HCT116 (cell line): ENCODE data around the gene IL1RL1. TPM values are rescaled to one million over a fixed set of nuclear protein-coding genes. Genes with fewer than 3 reads are reported as not detected.

Source experiments
- ATAC-seq: fragments of 200-7000 bp; cut with Tn5 transposase; 2 replicates; pipeline ENCODE4 v1.9.1; 2020; ENCODE audit warnings: mild to moderate bottlenecking, moderate library complexity
- BruUV-seq: library from RNA; stranded (reverse); fragments of 400-500 nt; replicated peaks from 2 replicates; lab custom pipeline; 2021; lab: Mats Ljungman, UMichigan
- CTCF ChIA-PET: fragments of 300-600 bp; sonication (Branson Sonifier 250); formaldehyde crosslinking; loops from one replicate; lab custom pipeline; 2021; ENCODE audit warnings: antibody characterized with exemption; lab: Charles Lee
- POLR2A ChIA-PET: fragments of 300-600, 350-600 bp; sonication (Branson Sonifier 250); formaldehyde crosslinking; loops from one replicate; lab custom pipeline; 2021; ENCODE audit warnings: antibody characterized with exemption; lab: Charles Lee
- RAD21 ChIA-PET, 2 experiments: fragments of 300-600 bp; sonication (Branson Sonifier 250); formaldehyde crosslinking; loops; one replicate each; lab custom pipeline; 2023; ENCODE audit warnings: low total read pairs in 2 of 2; ENCODE audit not compliant: uncharacterized antibody in 2 of 2, unreplicated experiment in 2 of 2, low non-redundant PET in 1 of 2; lab: Charles Lee
- DNase-seq: peaks from one replicate; pipeline ENCODE4 v3.0.0-alpha.2; 2010; ENCODE audit warnings: low read depth, low spot score
- H2AFZ ChIP-seq: fragments of 200-600 bp; shearing (Covaris generic), sonication (generic); 2 replicates; pipeline ENCODE4 v1.6.1; 2017; ENCODE audit warnings: low read depth, mixed run types, mixed read lengths, antibody characterized with exemption, low read length; ENCODE audit not compliant: poor library complexity, severe bottlenecking
- H3K27ac ChIP-seq: 2 replicates; pipeline ENCODE4 v1.5.1; 2012; ENCODE audit warnings: low read depth, low read length
- H3K27me3 ChIP-seq: fragments of 200-600 bp; sonication (generic); 2 replicates; pipeline ENCODE4 v1.6.1; 2016; ENCODE audit warnings: mixed run types, low read length, mixed read lengths; ENCODE audit not compliant: insufficient read depth
- H3K36me3 ChIP-seq, 2 experiments: fragments of 200-500 bp in 1 of 2; fragments of 200-600 bp in 1 of 2; sonication (Bioruptor generic) in 1 of 2; sonication (generic) in 1 of 2; 2 replicates each; pipeline versions ENCODE4 v1.5.1 to v1.6.1; 2014 to 2016; ENCODE audit warnings: low read length in 2 of 2, inconsistent platforms in 1 of 2, mixed read lengths in 1 of 2, mixed run types in 1 of 2; ENCODE audit not compliant: insufficient read depth in 2 of 2, control insufficient read depth in 1 of 2
- H3K4me1 ChIP-seq, 2 experiments: fragments of 200-600 bp in 1 of 2; sonication (generic) in 1 of 2; 2 replicates each; pipeline versions ENCODE4 v1.5.1 to v1.6.1; 2012 to 2017; ENCODE audit warnings: low read length in 2 of 2, inconsistent platforms in 1 of 2, mild to moderate bottlenecking in 1 of 2, mixed read lengths in 1 of 2, mixed run types in 1 of 2, moderate library complexity in 1 of 2; ENCODE audit not compliant: insufficient read depth in 2 of 2, control insufficient read depth in 1 of 2
- H3K4me2 ChIP-seq: fragments of 200-600 bp; sonication (generic); 2 replicates; pipeline ENCODE4 v1.6.1; 2017; ENCODE audit warnings: mixed run types, low read length, mixed read lengths
- H3K4me3 ChIP-seq, 2 experiments: fragments of 200-600 bp in 1 of 2; sonication (generic) in 1 of 2; replicated peaks in 1 of 2; 2 replicates each; pipeline ENCODE4 v1.5.1; 2011 to 2016; ENCODE audit warnings: low read length in 2 of 2, control low read depth in 1 of 2, low read depth in 1 of 2, mild to moderate bottlenecking in 1 of 2, mixed read lengths in 1 of 2, mixed run types in 1 of 2
- H3K79me2 ChIP-seq: fragments of 200-600 bp; sonication (generic); 2 replicates; pipeline ENCODE4 v1.6.1; 2017; ENCODE audit warnings: mild to moderate bottlenecking, mixed run types, low read length, moderate library complexity, mixed read lengths; ENCODE audit not compliant: insufficient read depth
- H3K9ac ChIP-seq: fragments of 200-600 bp; sonication (generic); 2 replicates; pipeline ENCODE4 v1.6.1; 2016; ENCODE audit warnings: low read length, mixed read lengths
- H3K9me2 ChIP-seq: fragments of 200-600 bp; sonication (generic), shearing (Covaris generic); 2 replicates; pipeline ENCODE4 v1.6.1; 2017; ENCODE audit warnings: mixed run types, mild to moderate bottlenecking, moderate library complexity; ENCODE audit not compliant: insufficient read depth
- H3K9me3 ChIP-seq, 2 experiments: fragments of 200-500 bp in 1 of 2; fragments of 200-600 bp in 1 of 2; sonication (Bioruptor generic) in 1 of 2; sonication (generic) in 1 of 2; 2 replicates each; pipeline ENCODE4 v1.6.1; 2014 to 2017; ENCODE audit warnings: low read length in 2 of 2, mixed read lengths in 2 of 2, inconsistent platforms in 1 of 2, low read depth in 1 of 2, mild to moderate bottlenecking in 1 of 2, mixed run types in 1 of 2, moderate library complexity in 1 of 2; ENCODE audit not compliant: control insufficient read depth in 1 of 2, insufficient read depth in 1 of 2
- H4K20me1 ChIP-seq: fragments of 200-600 bp; sonication (generic), shearing (Covaris generic); 2 replicates; pipeline ENCODE4 v1.6.1; 2017; ENCODE audit warnings: mixed run types, mild to moderate bottlenecking, moderate library complexity; ENCODE audit not compliant: insufficient read depth
- CBX3 ChIP-seq: IDR thresholded peaks from 2 replicates; pipeline ENCODE4 v1.6.1; 2012; ENCODE audit warnings: low read depth
- CEBPB ChIP-seq: IDR thresholded peaks from 2 replicates; pipeline ENCODE4 v1.6.1; 2012; ENCODE audit warnings: low read depth
- EGR1 ChIP-seq: IDR thresholded peaks from 2 replicates; pipeline ENCODE4 v1.6.1; 2012; ENCODE audit warnings: low read depth
- EZH2 ChIP-seq: fragments of 200-600 bp; sonication (generic); IDR thresholded peaks from 2 replicates; pipeline ENCODE4 v1.6.1; 2017; ENCODE audit warnings: antibody characterized with exemption, mixed run types
- EZH2phosphoT487 ChIP-seq: fragments of 200-600 bp; IDR thresholded peaks from 2 replicates; pipeline ENCODE4 v1.6.1; 2018; ENCODE audit warnings: antibody characterized with exemption, borderline replicate concordance
- FOSL1 ChIP-seq: IDR thresholded peaks from 2 replicates; pipeline ENCODE4 v1.6.1; 2012; ENCODE audit warnings: low read depth
- JUND ChIP-seq: IDR thresholded peaks from 2 replicates; pipeline ENCODE4 v1.6.1; 2012
- POLR2AphosphoS5 ChIP-seq: IDR thresholded peaks from 2 replicates; pipeline ENCODE4 v1.6.1; 2011; ENCODE audit warnings: mild to moderate bottlenecking, low read depth, low read length, moderate library complexity
- SIN3A ChIP-seq: IDR thresholded peaks from 2 replicates; pipeline ENCODE4 v1.6.1; 2012; ENCODE audit warnings: low read depth
- SP1 ChIP-seq: IDR thresholded peaks from 2 replicates; pipeline ENCODE4 v1.6.1; 2012; ENCODE audit warnings: low read depth
- ZBTB33 ChIP-seq: IDR thresholded peaks from 2 replicates; pipeline ENCODE4 v1.6.1; 2011; ENCODE audit warnings: mild to moderate bottlenecking, low read length, moderate library complexity; ENCODE audit not compliant: insufficient replicate concordance; ENCODE audit errors: extremely low read depth
- ZFX ChIP-seq: fragments of 450-650 bp; IDR thresholded peaks from 2 replicates; pipeline ENCODE4 v1.6.1; 2017
- intact Hi-C: fragments of 100-400 bp; cut with micrococcal nuclease; formaldehyde crosslinking; loops from 2 replicates; pipeline ENCODE4 v1.10.0; 2022
- total RNA-seq: library from RNA; stranded (reverse); gene quantifications from one replicate; pipeline ENCODE4 v1.2.1, GENCODE V29; 2021; ENCODE audit not compliant: unreplicated experiment
- TF ChIP-seq, protein P1 (sequence below): IDR thresholded peaks from 2 replicates; pipeline ENCODE4 v1.6.1; 2012
- TF ChIP-seq, protein P2 (sequence below): IDR thresholded peaks from 2 replicates; pipeline ENCODE4 v1.6.1; 2012; ENCODE audit warnings: low read depth
- TF ChIP-seq, protein P3 (sequence below), 3 experiments: fragments of 200-600 bp in 1 of 3; sonication (generic) in 1 of 3; IDR thresholded peaks in 2 of 3; conservative IDR thresholded peaks in 1 of 3; 2 replicates each; pipeline ENCODE4 v1.5.1; 2012 to 2017; ENCODE audit warnings: low read depth in 2 of 3, low read length in 2 of 3, antibody characterized with exemption in 1 of 3, borderline replicate concordance in 1 of 3, control low read depth in 1 of 3, mild to moderate bottlenecking in 1 of 3, mixed read lengths in 1 of 3, mixed run types in 1 of 3, moderate library complexity in 1 of 3; ENCODE audit not compliant: insufficient read depth in 1 of 3
- TF ChIP-seq, protein P4 (sequence below): IDR thresholded peaks from 2 replicates; pipeline ENCODE4 v1.6.1; 2012

IL1RL1 gene
- total RNA-seq, 1 experiment from 2014 or later, result not detected

GRCh38 chr2:102387763-102388546 lies 76.6 kb downstream of the IL1RL1 start:
- ChIA-PET RAD21 (no interaction called here), POLR2A (no interaction called here)
- no peaks in the 10 kb centered on the region for H3K9me2 ChIP-seq
- H3K4me2 ChIP-seq, result no peak overlapping the region
- intact Hi-C loops, result no loop called here
- H3K4me1 ChIP-seq, result no peaks in the 10 kb centered on the region
- H3K36me3 ChIP-seq, result no peaks in the 10 kb centered on the region
- no peak overlapping the region for H3K27ac ChIP-seq
- no peaks in the 10 kb centered on the region for H3K79me2 ChIP-seq
- H4K20me1 ChIP-seq, result no peaks in the 10 kb centered on the region; the same call in 1 of the 2 replicates
- H2AFZ ChIP-seq, result no peak overlapping the region
- H3K4me3 ChIP-seq, result no peak overlapping the region
- H3K9me3 ChIP-seq, result peaks cover 6 to 8% of the 10 kb centered on the region in 2 experiments; a peak in 1 of 4 replicates
- no TSS peak for BruUV-seq
- no peak for ATAC-seq
- no peaks in the 10 kb centered on the region for H3K27me3 ChIP-seq
- TF ChIP-seq EGR1, result no peak
- no peak for TF ChIP-seq CBX3
- TF ChIP-seq SP1, result no peak
- no peak for TF ChIP-seq JUND
- TF ChIP-seq ZBTB33, result no peak
- TF ChIP-seq POLR2AphosphoS5, result no peak
- TF ChIP-seq FOSL1, result no peak
- TF ChIP-seq, protein P1, sequence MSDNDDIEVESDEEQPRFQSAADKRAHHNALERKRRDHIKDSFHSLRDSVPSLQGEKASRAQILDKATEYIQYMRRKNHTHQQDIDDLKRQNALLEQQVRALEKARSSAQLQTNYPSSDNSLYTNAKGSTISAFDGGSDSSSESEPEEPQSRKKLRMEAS, result no peak
- TF ChIP-seq ZFX, result no peak
- TF ChIP-seq, protein P2, sequence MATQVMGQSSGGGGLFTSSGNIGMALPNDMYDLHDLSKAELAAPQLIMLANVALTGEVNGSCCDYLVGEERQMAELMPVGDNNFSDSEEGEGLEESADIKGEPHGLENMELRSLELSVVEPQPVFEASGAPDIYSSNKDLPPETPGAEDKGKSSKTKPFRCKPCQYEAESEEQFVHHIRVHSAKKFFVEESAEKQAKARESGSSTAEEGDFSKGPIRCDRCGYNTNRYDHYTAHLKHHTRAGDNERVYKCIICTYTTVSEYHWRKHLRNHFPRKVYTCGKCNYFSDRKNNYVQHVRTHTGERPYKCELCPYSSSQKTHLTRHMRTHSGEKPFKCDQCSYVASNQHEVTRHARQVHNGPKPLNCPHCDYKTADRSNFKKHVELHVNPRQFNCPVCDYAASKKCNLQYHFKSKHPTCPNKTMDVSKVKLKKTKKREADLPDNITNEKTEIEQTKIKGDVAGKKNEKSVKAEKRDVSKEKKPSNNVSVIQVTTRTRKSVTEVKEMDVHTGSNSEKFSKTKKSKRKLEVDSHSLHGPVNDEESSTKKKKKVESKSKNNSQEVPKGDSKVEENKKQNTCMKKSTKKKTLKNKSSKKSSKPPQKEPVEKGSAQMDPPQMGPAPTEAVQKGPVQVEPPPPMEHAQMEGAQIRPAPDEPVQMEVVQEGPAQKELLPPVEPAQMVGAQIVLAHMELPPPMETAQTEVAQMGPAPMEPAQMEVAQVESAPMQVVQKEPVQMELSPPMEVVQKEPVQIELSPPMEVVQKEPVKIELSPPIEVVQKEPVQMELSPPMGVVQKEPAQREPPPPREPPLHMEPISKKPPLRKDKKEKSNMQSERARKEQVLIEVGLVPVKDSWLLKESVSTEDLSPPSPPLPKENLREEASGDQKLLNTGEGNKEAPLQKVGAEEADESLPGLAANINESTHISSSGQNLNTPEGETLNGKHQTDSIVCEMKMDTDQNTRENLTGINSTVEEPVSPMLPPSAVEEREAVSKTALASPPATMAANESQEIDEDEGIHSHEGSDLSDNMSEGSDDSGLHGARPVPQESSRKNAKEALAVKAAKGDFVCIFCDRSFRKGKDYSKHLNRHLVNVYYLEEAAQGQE, result no peak
- TF ChIP-seq, protein P3, sequence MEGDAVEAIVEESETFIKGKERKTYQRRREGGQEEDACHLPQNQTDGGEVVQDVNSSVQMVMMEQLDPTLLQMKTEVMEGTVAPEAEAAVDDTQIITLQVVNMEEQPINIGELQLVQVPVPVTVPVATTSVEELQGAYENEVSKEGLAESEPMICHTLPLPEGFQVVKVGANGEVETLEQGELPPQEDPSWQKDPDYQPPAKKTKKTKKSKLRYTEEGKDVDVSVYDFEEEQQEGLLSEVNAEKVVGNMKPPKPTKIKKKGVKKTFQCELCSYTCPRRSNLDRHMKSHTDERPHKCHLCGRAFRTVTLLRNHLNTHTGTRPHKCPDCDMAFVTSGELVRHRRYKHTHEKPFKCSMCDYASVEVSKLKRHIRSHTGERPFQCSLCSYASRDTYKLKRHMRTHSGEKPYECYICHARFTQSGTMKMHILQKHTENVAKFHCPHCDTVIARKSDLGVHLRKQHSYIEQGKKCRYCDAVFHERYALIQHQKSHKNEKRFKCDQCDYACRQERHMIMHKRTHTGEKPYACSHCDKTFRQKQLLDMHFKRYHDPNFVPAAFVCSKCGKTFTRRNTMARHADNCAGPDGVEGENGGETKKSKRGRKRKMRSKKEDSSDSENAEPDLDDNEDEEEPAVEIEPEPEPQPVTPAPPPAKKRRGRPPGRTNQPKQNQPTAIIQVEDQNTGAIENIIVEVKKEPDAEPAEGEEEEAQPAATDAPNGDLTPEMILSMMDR (IDR thresholded peaks at IDR 0.05 in 2 of 3, conservative IDR thresholded peaks at IDR 0.05 in 1 of 3; ENCODE audit: borderline replicate concordance in 1 of 3, insufficient read depth in 1 of 3, low read depth in 2 of 3, low read length in 2 of 3), result no peak
- TF ChIP-seq EZH2, result no peak
- no peak for TF ChIP-seq EZH2phosphoT487
- TF ChIP-seq SIN3A, result no peak
- TF ChIP-seq, protein P4, sequence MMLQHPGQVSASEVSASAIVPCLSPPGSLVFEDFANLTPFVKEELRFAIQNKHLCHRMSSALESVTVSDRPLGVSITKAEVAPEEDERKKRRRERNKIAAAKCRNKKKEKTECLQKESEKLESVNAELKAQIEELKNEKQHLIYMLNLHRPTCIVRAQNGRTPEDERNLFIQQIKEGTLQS, result no peak
- TF ChIP-seq CEBPB, result no peak
- TF ChIP-seq, all 23 proteins: peak for 0
- CTCF ChIA-PET, result no interaction called here
- no peak overlapping the region for H3K9ac ChIP-seq
- DNase-seq, result no peak
